GM23338 (cell line): ENCODE data around the gene ELFN1. TPM values are rescaled to one million over a fixed set of nuclear protein-coding genes. Genes with fewer than 3 reads are reported as not detected.

Source experiments
- ATAC-seq: fragments of 200-7000 bp; cut with Tn5 transposase; 3 replicates; pipeline ENCODE4 v1.9.1; 2020
- DNase-seq: peaks from one replicate; pipeline ENCODE4 v3.0.0-alpha.2; 2015; ENCODE audit warnings: low spot score
- H2AFZ ChIP-seq: fragments of 200-600 bp; sonication (generic); 2 replicates; pipeline ENCODE4 v1.8.0; 2016; ENCODE audit warnings: antibody characterized with exemption, mild to moderate bottlenecking, moderate library complexity
- H3F3A ChIP-seq: fragments of 200-600 bp; sonication (generic); replicated peaks from 2 replicates; pipeline ENCODE4 v1.8.0; 2017; ENCODE audit warnings: antibody characterized with exemption, mixed run types, low read depth
- H3K27ac ChIP-seq: fragments of 200-600 bp; sonication (generic); 2 replicates; pipeline ENCODE4 v1.6.1; 2016; ENCODE audit warnings: low read depth
- H3K27me3 ChIP-seq: fragments of 200-600 bp; sonication (generic); 2 replicates; pipeline ENCODE4 v1.8.0; 2016; ENCODE audit warnings: mild to moderate bottlenecking, mixed run types, moderate library complexity; ENCODE audit not compliant: insufficient read depth
- H3K36me3 ChIP-seq: fragments of 200-600 bp; sonication (generic); 2 replicates; pipeline ENCODE4 v1.8.0; 2016; ENCODE audit warnings: mild to moderate bottlenecking; ENCODE audit not compliant: insufficient read depth
- H3K4me1 ChIP-seq: fragments of 200-600 bp; sonication (generic); 2 replicates; pipeline ENCODE4 v1.8.0; 2016; ENCODE audit warnings: mild to moderate bottlenecking, moderate library complexity; ENCODE audit not compliant: insufficient read depth
- H3K4me2 ChIP-seq: fragments of 200-600 bp; sonication (generic); 2 replicates; pipeline ENCODE4 v1.7.1; 2017; ENCODE audit warnings: mixed run types
- H3K4me3 ChIP-seq: fragments of 200-600 bp; sonication (generic); 2 replicates; pipeline ENCODE4 v1.6.1; 2016; ENCODE audit warnings: mixed run types
- H3K79me2 ChIP-seq: fragments of 200-600 bp; sonication (generic); replicated peaks from 2 replicates; pipeline ENCODE4 v1.8.0; 2017; ENCODE audit warnings: mild to moderate bottlenecking; ENCODE audit not compliant: insufficient read depth
- H3K9me2 ChIP-seq: fragments of 200-600 bp; sonication (generic); 2 replicates; pipeline ENCODE4 v1.8.0; 2017; ENCODE audit not compliant: insufficient read depth
- H4K20me1 ChIP-seq: fragments of 200-600 bp; sonication (generic); replicated peaks from 2 replicates; pipeline ENCODE4 v1.8.0; 2017; ENCODE audit warnings: mild to moderate bottlenecking; ENCODE audit not compliant: insufficient read depth
- H3K27ac Mint-ChIP-seq: 2 replicates; pipeline ENCODE4 v1.8.0; 2020; ENCODE audit warnings: inconsistent platforms, mild to moderate bottlenecking, moderate library complexity, mixed read lengths
- H3K27me3 Mint-ChIP-seq: 3 replicates; pipeline ENCODE4 v1.8.0; 2022; ENCODE audit warnings: low read depth, mild to moderate bottlenecking, moderate library complexity, mixed read lengths, inconsistent platforms; ENCODE audit not compliant: insufficient read depth, poor library complexity
- H3K36me3 Mint-ChIP-seq: 3 replicates; pipeline ENCODE4 v1.8.0; 2021; ENCODE audit warnings: low read depth, mild to moderate bottlenecking, inconsistent platforms, moderate library complexity, mixed read lengths
- H3K4me1 Mint-ChIP-seq: 3 replicates; pipeline ENCODE4 v1.8.0; 2020; ENCODE audit warnings: mild to moderate bottlenecking, inconsistent platforms, mixed read lengths
- H3K4me3 Mint-ChIP-seq: 3 replicates; pipeline ENCODE4 v1.8.0; 2021; ENCODE audit warnings: moderate library complexity, mild to moderate bottlenecking, inconsistent platforms, mixed read lengths
- H3K9me3 Mint-ChIP-seq: 3 replicates; pipeline ENCODE4 v1.8.0; 2020; ENCODE audit warnings: moderate library complexity, mild to moderate bottlenecking, inconsistent platforms, mixed read lengths
- CREB1 ChIP-seq: fragments of 250-450 bp; sonication (Bioruptor Pico); IDR thresholded peaks from 2 replicates; pipeline ENCODE4 v1.5.0; 2020; ENCODE audit warnings: low read depth, mild to moderate bottlenecking, moderate library complexity
- CTCF ChIP-seq, 2 experiments: fragments of 200-600 bp in 1 of 2; sonication (generic) in 1 of 2; conservative IDR thresholded peaks; 2 replicates each; pipeline versions ENCODE4 v1.5.1 to v1.6.1; 2016 to 2017; ENCODE audit warnings: antibody characterized with exemption in 2 of 2, low read depth in 2 of 2, mild to moderate bottlenecking in 2 of 2, moderate library complexity in 1 of 2
- ETS1 ChIP-seq: IDR thresholded peaks from 2 replicates; pipeline ENCODE4 v1.6.1; 2016; ENCODE audit warnings: antibody characterized with exemption
- EZH2 ChIP-seq: fragments of 200-600 bp; sonication (generic); IDR thresholded peaks from one replicate; pipeline ENCODE4 v1.8.0; 2017; ENCODE audit warnings: antibody characterized with exemption, mild to moderate bottlenecking, low read depth; ENCODE audit not compliant: unreplicated experiment
- EZH2phosphoT487 ChIP-seq: fragments of 200-600 bp; sonication (generic); IDR thresholded peaks from one replicate; pipeline ENCODE4 v1.8.1; 2018; ENCODE audit warnings: antibody characterized with exemption; ENCODE audit not compliant: unreplicated experiment
- JUNB ChIP-seq: IDR thresholded peaks from one replicate; pipeline ENCODE4 v1.6.1; 2016; ENCODE audit warnings: antibody characterized with exemption; ENCODE audit not compliant: unreplicated experiment
- NANOG ChIP-seq: IDR thresholded peaks from 2 replicates; pipeline ENCODE4 v1.6.1; 2016; ENCODE audit warnings: antibody characterized with exemption, borderline replicate concordance
- POLR2AphosphoS5 ChIP-seq: IDR thresholded peaks from 2 replicates; pipeline ENCODE4 v1.6.1; 2016; ENCODE audit warnings: antibody characterized with exemption, low read depth
- REST ChIP-seq: IDR thresholded peaks from one replicate; pipeline ENCODE4 v1.6.1; 2018; ENCODE audit warnings: antibody characterized with exemption; ENCODE audit not compliant: unreplicated experiment
- STAT1 ChIP-seq: IDR thresholded peaks from one replicate; pipeline ENCODE4 v1.6.1; 2016; ENCODE audit warnings: antibody characterized with exemption; ENCODE audit not compliant: unreplicated experiment
- ZNF114 ChIP-seq: fragments of 250-450 bp; sonication (Bioruptor Pico); IDR thresholded peaks from 2 replicates; pipeline ENCODE4 v1.5.0; 2020; ENCODE audit warnings: mild to moderate bottlenecking, moderate library complexity
- ZNF331 ChIP-seq: fragments of 250-450 bp; sonication (Bioruptor Pico); IDR thresholded peaks from 2 replicates; pipeline ENCODE4 v1.5.0; 2020; ENCODE audit warnings: low read depth, mild to moderate bottlenecking, moderate library complexity
- polyA plus RNA-seq: library from polyadenylated mRNA; unstranded; fragments of >200 nt; fragmentation: Nextera tagmentation; extraction: Ambion mirVana; gene quantifications from 2 replicates; pipeline ENCODE4 v1.2.1, GENCODE V29; 2016
- total RNA-seq: library from RNA; depleted of rRNA; stranded (reverse); fragments of >200 nt; shearing (Covaris generic); gene quantifications from 2 replicates; pipeline ENCODE4 v1.2.3, GENCODE V29; 2014
- TF ChIP-seq, protein P1 (sequence below): fragments of 250-450 bp; sonication (Bioruptor Pico); IDR thresholded peaks from 2 replicates; pipeline ENCODE4 v1.5.0; 2020; ENCODE audit warnings: mild to moderate bottlenecking, moderate library complexity

The ELFN1 gene
- total and polyA plus RNA-seq, 2 experiments from 2014 or later, result 0.08 to 3.5 TPM

GRCh38 chr7:1675673-1676549 lies 5.8 kb downstream of the ELFN1 start:
- Histone ChIP-seq H3K27ac (no peak overlapping the region), H4K20me1 (no peaks in the 10 kb centered on the region), H3K4me3 (no peak overlapping the region), H3K4me1 (peaks cover 2% of the 10 kb centered on the region; the same call in 1 of the 2 replicates), H3K27me3 (peaks cover 19% of the 10 kb centered on the region), H3K4me2 (no peak overlapping the region), H3K79me2 (no peaks in the 10 kb centered on the region), H3K9me2 (no peaks in the 10 kb centered on the region), H2AFZ (no peak overlapping the region), H3F3A (no peaks in the 10 kb centered on the region), H3K36me3 (no peaks in the 10 kb centered on the region)
- Mint-ChIP-seq H3K27me3 (peaks cover 41% of the 10 kb centered on the region), H3K36me3 (no peaks in the 10 kb centered on the region), H3K27ac (no peak overlapping the region), H3K4me1 (peaks cover 10% of the 10 kb centered on the region), H3K9me3 (no peaks in the 10 kb centered on the region), H3K4me3 (no peak overlapping the region)
- TF ChIP-seq REST (no peak), ETS1 (no peak), CTCF (conservative IDR thresholded peaks at IDR 0.05; ENCODE audit: low read depth in 2 of 2) (no peak), NANOG (no peak), ZNF114 (CRISPR knock-in tag) (no peak), EZH2 (no peak), POLR2AphosphoS5 (no peak), EZH2phosphoT487 (no peak), JUNB (no peak), STAT1 (no peak), CREB1 (CRISPR knock-in tag) (no peak), ZNF331 (CRISPR knock-in tag) (no peak)
- TF ChIP-seq, protein P1, sequence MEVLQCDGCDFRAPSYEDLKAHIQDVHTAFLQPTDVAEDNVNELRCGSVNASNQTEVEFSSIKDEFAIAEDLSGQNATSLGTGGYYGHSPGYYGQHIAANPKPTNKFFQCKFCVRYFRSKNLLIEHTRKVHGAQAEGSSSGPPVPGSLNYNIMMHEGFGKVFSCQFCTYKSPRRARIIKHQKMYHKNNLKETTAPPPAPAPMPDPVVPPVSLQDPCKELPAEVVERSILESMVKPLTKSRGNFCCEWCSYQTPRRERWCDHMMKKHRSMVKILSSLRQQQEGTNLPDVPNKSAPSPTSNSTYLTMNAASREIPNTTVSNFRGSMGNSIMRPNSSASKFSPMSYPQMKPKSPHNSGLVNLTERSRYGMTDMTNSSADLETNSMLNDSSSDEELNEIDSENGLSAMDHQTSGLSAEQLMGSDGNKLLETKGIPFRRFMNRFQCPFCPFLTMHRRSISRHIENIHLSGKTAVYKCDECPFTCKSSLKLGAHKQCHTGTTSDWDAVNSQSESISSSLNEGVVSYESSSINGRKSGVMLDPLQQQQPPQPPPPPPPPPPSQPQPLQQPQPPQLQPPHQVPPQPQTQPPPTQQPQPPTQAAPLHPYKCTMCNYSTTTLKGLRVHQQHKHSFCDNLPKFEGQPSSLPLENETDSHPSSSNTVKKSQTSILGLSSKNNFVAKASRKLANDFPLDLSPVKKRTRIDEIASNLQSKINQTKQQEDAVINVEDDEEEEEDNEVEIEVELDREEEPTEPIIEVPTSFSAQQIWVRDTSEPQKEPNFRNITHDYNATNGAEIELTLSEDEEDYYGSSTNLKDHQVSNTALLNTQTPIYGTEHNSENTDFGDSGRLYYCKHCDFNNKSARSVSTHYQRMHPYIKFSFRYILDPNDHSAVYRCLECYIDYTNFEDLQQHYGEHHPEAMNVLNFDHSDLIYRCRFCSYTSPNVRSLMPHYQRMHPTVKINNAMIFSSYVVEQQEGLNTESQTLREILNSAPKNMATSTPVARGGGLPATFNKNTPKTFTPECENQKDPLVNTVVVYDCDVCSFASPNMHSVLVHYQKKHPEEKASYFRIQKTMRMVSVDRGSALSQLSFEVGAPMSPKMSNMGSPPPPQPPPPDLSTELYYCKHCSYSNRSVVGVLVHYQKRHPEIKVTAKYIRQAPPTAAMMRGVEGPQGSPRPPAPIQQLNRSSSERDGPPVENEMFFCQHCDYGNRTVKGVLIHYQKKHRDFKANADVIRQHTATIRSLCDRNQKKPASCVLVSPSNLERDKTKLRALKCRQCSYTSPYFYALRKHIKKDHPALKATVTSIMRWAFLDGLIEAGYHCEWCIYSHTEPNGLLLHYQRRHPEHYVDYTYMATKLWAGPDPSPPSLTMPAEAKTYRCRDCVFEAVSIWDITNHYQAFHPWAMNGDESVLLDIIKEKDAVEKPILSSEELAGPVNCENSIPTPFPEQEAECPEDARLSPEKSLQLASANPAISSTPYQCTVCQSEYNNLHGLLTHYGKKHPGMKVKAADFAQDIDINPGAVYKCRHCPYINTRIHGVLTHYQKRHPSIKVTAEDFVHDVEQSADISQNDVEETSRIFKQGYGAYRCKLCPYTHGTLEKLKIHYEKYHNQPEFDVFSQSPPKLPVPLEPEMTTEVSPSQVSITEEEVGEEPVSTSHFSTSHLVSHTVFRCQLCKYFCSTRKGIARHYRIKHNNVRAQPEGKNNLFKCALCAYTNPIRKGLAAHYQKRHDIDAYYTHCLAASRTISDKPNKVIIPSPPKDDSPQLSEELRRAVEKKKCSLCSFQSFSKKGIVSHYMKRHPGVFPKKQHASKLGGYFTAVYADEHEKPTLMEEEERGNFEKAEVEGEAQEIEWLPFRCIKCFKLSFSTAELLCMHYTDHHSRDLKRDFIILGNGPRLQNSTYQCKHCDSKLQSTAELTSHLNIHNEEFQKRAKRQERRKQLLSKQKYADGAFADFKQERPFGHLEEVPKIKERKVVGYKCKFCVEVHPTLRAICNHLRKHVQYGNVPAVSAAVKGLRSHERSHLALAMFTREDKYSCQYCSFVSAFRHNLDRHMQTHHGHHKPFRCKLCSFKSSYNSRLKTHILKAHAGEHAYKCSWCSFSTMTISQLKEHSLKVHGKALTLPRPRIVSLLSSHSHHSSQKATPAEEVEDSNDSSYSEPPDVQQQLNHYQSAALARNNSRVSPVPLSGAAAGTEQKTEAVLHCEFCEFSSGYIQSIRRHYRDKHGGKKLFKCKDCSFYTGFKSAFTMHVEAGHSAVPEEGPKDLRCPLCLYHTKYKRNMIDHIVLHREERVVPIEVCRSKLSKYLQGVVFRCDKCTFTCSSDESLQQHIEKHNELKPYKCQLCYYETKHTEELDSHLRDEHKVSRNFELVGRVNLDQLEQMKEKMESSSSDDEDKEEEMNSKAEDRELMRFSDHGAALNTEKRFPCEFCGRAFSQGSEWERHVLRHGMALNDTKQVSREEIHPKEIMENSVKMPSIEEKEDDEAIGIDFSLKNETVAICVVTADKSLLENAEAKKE (CRISPR knock-in tag), result no peak
- DNase-seq (no peak), ATAC-seq (peak; percentile 35)
